ENCODE measurements around the gene CAPN2.

- TF ChIP-seq CTCF (IDR thresholded peaks at IDR 0.05; ENCODE audit: insufficient read depth, low read length, poor library complexity, severe bottlenecking) (no peak), EZH2phosphoT487 (conservative IDR thresholded peaks at IDR 0.05; ENCODE audit: low read length) (no peak)
Observed at GRCh38 chr1:223709598-223709997, 2.7 kb upstream of the CAPN2 start.

Data from SU-DHL-6 (cell line).